DLD1 (cell line): Measurements from ENCODE around the gene AMY1C.
"Not testable (repeated sequence)": the region's sequence is repeated elsewhere in the genome, so short reads cannot be mapped to it uniquely, and the experiment has no call there.

Source experiments
- in situ Hi-C: cut with HindIII; loops from 2 replicates; pipeline ENCODE4 v1.10.0; 2017; ENCODE audit warnings: low sequenced_read_pairs

The AMY1C gene

DNA sequence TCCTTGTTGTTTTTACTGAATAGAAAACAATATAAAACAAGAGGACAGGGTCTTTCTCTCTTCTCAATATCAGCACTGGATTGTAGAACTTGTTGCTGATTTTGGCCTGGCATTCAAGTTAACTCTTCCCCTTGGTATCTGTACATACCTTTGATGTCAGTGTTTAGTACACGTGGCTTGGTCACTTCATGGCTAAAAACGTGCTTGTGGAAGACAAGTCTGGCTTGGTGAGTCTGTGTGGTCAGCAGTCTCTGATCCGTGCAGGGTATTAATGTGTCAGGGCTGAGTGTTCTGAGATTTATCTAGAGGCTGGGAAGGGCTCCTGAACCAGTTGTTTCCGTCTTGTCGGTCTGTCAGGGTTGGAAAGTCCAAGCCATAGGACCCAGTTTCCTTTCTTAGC lies at the start of gene AMY1C:
Gene AMY1C, plus strand, starts transcription at position 301 of the 400 bp plus-strand sequence. CDS start 572 bp downstream, outside the sequence.
- in situ Hi-C loops = not testable (repeated sequence)

DNA sequence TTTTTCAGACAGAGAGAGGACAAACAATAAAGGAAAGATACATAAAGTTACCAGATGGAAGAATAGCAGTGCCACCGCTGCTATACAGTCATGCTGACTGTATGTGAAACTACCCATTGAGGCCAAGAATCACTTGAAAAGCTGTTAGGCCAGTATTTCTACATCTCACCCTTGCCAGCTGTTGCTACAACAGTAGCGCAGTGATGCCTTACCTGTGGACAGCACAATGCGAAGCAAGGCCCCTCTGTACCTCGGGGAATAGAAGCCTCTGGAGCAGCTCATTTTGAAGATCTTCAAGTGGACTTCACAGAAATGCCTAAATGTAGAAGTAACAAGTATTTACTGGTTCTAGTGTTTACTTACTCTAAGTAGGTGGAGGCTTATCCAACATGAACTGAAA lies 49.0 kb upstream of the AMY1C start:
- in situ Hi-C loops = not testable (repeated sequence)

DNA sequence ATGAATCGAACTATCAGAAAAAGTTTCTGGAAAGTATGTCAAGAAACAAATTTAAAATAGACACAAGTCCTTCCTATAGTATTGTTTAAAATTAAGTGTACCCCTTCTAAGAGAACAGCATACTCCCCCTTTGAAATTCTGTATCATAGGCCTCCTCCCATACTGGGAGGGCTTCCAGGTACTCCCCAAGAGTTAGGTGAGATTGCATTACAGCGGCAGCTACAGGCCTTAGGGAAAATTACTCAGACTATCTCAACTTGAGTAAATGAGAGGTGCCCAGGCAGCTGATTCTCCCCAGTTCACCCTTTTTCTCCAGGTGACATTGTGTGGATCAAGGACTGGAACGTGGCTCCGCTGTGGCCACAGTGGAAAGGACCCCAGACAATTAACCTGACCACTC lies 48.4 kb upstream of the AMY1C start:
- in situ Hi-C loops = not testable (repeated sequence)

DNA sequence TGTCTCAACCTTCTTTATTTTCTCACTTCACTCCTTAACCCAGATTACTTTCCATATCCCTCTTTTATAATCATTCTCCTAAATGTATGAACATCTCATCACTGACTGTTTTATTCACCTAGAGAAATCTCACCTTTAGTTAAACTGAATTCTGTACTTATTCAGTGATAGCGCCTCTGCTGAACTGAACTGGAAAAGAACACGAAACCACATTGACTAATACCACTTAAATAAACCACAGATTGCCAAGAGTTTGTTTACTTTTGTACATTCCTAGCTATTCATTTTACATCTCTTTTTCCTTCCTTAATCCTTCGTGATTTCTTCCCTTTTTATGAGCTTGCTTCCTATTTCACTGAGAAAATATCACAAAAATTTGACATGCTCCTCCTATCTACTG lies 42.0 kb upstream of the AMY1C start:
- in situ Hi-C loops = not testable (repeated sequence)

DNA sequence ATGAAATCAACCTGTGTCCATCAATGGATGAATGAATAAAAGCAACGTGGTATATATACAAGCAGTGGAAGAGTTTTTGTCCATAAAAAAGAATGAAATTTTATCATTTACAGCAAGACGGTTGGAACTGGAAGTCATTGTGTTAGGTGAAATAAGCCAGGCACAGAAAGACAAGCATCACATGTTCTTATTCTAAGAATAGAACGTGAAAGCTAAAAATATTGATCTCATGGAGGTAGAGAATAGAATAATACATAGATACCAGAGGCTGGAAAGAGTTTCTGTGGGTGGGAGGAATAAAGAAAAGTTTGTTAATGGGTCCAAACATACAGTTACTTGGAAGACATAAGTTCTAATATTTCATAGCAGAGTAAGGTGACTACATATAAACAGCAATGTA lies 39.3 kb upstream of the AMY1C start:
- in situ Hi-C loops = not testable (repeated sequence)

DNA sequence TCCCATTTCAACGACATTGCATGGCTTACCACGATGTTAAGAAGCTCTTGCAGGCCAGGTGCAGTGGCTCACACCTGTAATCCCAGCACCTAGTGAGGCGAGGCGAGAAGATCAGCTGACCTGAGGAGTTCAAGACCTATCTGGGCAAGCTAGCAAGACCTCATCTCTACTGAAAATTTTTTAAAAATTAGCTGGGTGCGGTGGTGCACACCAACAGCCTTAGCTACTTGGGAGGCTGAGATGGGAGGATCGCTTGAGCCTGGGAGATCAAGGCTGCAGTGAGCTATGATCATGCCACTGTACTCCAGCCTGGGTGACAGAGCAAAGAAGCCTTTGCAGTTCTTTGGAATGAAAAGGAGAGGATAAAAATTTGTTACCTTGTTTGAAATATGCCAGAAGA lies 32.3 kb upstream of the AMY1C start:
- in situ Hi-C loops = not testable (repeated sequence)

DNA sequence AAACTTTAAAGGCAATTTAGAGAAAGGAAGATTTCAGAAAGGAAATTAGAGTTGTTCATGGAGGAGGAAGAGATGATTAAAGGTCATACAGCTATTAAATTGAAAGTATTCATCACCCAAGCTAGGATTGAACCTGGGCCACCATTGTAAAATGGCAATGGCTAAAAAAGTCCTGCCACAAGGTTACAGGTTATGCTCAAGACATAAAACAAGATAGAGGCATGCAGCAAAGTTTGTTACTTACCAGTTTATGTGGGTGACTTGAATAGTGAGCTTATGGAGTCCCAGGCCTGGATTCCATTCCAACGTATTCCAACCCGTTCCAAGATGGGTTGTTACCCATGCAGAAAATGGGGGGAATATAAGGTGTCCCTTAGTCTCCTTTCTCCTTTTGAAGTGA lies 28.2 kb upstream of the AMY1C start:
- in situ Hi-C loops = not testable (repeated sequence)

DNA sequence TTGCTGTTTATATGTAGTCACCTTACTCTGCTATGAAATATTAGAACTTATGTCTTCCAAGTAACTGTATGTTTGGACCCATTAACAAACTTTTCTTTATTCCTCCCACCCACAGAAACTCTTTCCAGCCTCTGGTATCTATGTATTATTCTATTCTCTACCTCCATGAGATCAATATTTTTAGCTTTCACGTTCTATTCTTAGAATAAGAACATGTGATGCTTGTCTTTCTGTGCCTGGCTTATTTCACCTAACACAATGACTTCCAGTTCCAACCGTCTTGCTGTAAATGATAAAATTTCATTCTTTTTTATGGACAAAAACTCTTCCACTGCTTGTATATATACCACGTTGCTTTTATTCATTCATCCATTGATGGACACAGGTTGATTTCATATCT lies 14.4 kb upstream of the AMY1C start:
- in situ Hi-C loops = not testable (repeated sequence)

DNA sequence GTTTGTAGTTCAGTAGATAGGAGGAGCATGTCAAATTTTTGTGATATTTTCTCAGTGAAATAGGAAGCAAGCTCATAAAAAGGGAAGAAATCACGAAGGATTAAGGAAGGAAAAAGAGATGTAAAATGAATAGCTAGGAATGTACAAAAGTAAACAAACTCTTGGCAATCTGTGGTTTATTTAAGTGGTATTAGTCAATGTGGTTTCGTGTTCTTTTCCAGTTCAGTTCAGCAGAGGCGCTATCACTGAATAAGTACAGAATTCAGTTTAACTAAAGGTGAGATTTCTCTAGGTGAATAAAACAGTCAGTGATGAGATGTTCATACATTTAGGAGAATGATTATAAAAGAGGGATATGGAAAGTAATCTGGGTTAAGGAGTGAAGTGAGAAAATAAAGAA lies 11.7 kb upstream of the AMY1C start:
- in situ Hi-C loops = not testable (repeated sequence)

DNA sequence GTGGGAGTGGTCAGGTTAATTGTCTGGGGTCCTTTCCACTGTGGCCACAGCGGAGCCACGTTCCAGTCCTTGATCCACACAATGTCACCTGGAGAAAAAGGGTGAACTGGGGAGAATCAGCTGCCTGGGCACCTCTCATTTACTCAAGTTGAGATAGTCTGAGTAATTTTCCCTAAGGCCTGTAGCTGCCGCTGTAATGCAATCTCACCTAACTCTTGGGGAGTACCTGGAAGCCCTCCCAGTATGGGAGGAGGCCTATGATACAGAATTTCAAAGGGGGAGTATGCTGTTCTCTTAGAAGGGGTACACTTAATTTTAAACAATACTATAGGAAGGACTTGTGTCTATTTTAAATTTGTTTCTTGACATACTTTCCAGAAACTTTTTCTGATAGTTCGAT lies 5.2 kb upstream of the AMY1C start:
- in situ Hi-C loops = not testable (repeated sequence)

DNA sequence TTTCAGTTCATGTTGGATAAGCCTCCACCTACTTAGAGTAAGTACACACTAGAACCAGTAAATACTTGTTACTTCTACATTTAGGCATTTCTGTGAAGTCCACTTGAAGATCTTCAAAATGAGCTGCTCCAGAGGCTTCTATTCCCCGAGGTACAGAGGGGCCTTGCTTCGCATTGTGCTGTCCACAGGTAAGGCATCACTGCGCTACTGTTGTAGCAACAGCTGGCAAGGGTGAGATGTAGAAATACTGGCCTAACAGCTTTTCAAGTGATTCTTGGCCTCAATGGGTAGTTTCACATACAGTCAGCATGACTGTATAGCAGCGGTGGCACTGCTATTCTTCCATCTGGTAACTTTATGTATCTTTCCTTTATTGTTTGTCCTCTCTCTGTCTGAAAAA lies 4.7 kb upstream of the AMY1C start:
- in situ Hi-C loops = not testable (repeated sequence)

DNA sequence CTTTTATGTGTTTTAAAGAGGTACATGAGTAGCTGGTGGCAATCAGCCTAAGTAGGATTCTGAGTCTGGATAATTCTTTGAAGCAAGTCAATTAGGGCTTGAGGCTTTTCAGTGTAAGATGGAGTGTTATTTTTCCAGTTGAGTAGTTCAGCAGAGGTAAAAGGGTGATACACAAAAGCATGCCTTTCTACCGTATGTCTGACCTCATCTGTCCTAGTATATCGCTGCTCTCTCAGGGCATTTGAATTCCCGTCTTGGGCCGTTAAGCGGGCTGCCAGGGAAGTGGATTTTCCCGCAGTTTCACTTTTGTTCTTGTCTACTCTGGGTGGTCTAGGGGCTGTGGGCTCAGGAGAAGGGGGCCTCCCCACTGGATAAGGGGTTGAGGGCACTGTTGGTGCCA lies 1.4 kb upstream of the AMY1C start:
- in situ Hi-C loops = not testable (repeated sequence)

DNA sequence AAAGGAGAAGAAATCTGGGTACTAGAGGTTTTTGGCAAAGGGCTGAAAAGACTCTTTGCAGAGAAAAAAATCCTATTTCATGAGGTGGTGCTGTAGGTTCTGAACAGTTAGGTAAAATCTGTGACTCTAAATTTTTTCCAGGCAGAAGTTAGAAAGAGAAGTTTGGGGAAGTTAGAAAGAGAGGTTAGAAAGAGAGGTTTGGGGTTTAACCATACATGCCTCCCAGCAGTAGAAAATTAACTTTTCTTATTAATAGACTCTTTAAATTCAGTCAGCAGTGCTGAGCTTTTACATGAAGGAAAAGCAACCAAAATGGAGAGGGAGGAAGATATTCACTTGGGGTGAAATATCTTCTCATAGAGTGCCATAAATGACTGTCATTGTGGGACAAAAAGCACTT lies 12.2 kb downstream of the AMY1C start:
- in situ Hi-C loops = no loop called here

DNA sequence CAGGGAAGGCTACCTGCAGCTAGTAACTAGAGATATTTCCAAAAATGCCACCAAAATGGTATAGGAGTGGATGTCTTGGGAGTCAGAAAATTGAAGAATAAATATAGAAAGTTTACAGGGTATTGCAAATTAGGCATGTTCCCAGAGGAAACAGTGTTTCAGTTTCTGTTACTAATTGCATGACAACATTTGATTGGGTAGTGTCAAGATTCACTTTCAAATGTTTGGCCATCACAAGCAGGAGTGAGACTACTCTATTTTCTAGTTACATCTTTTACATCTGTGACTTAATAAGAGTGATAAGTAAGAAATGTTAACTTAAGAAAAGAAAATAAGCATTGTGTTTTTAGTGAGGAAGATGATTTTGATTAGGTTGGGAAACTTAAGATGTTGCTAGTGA lies 30.2 kb downstream of the AMY1C start:
- in situ Hi-C loops = no loop called here

DNA sequence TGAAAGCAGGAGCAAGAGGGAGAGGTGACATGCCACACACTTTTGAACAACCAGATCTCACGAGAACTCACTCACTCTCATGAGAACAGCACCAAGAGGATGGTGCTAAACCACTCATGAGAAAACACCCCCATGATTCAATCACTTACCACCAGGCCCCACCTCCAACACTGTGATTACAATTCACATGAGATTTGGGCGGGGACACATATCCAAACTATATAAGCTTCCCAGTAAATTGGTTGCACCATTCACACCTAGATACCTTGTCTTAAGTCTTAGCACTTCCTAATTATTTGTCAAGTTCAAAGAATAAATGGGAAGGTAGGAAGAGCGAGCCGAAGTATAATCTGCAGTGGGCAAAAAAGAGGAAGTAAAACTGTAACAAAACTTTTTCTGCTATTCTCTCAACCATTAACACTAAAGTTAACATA lies 34.3 kb downstream of the AMY1C start:
- in situ Hi-C loops = no loop called here

DNA sequence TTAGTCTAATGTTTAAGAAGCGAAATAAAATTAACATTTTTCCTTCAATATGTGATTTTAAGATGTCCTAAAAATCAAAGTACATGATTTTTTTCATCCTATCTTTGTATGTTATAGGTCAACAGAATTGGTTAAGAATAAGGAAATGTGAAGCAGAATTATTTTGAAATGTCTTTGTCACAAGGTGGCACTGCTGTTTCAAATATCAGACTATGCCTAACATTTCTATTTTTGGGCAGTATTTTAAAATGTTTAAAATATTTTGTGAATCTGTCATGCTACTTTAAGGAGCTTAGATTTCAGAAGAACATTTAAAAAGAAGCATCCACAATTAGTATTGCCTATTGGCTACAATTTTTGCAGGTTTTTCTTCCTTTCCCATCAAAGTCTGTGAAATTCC lies 38.7 kb downstream of the AMY1C start:
- in situ Hi-C loops = no loop called here

DNA sequence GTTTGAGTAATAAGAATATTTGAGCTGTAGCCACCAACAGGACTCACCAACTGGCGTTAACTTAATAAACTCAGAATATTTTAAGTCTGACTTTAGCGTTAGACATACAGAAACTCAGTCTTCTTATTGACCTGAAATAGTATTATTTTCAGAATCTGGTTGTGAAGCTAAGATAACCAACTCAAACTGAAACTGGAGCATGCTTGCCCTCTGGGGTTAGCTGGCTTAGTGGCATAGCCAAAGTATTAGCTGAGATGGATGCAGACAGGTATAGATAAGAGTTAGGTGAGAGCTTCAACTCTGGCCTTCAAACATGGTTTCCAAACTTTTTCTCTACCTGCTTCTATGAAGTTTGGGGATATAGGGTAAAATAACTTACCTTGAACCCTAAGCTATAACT lies 40.5 kb downstream of the AMY1C start:
- in situ Hi-C loops = no loop called here
